NCI-H146 treated with DMSO at 0.1 percent for 48 hours (cell line): ENCODE data around the gene SLC44A2.

Experiments used
- DNase-seq: peaks from one replicate; lab custom pipeline; 2025; ENCODE audit not compliant: unreplicated experiment; lab: John Stamatoyannopoulos, UW

SLC44A2 gene

DNA sequence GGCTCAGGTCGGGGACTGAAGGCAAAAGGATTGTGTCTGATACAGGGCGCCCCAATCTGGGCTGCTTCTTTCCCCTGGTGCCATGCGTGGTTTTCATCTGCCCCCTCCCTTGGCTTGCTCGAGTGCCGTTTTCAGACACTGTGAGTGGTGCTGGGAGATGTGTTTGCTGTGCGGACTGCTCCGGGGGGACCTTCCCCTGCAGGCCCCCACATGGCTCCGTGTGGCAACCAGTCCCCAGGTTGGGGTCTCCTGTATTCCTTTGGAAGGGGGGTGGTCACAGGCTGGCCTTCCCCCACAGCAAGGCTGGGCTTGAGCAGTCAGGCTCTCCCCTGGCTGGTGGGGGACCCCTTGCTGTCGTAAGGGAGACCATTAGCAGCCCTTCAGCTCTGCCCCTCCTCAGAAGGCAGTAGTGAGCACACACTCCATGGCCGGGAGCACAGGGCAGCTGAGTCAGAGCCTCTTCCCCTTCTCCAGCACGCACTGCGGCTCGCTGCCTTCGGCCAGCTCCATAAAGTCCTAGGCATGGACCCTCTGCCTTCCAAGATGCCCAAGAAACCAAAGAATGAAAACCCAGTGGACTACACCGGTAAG is 55.3 kb downstream of the SLC44A2 start:
- DNase-seq = no peak

DNA sequence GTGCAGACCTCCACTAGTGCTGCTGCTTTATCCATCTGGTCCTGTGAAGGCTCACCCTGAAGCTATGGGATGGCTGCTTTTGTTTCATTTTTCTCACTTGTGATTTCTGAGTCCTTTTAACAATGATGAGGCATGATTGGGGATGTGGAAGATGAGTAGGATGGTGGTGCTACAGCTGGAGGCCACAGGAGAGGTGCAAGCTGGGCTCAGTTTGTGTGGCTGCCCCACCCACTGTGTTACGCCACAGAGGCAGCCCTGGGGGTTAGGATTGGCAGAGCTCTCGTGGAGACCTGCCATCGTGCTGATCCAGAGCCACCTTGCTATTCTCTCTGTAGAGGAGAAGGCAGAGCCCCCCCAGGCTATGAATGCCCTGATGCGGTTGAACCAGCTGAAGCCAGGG is 56.3 kb downstream of the SLC44A2 start:
- DNase-seq = no peak

DNA sequence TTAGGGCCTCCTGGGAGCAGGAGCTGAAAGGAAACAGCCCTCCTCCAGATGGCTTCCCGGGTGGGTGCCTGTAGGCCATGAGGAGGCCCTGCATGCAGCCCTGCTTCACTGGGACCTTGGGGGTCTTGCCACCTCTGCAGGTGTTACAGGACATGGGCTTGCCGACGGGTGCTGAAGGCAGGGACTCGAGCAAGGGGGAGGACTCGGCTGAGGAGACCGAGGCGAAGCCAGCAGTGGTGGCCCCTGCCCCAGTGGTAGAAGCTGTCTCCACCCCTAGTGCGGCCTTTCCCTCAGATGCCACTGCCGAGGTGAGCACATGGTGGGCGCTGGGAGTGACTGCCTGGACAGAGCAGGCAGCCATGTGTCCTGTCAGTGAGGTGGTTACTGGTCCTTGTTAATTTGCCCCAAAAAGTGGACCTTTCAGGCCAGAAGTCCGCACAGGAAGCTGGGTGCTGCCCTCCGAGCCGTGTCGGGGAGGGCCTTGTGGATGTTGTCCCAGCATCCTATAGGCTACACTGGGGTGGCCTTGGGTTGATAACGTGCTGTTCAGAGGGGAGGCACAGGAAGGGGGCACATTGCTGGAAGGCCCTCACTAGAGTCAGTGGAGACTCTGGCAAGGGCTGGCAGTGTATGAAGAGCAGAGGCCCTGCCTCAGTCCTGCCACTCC is 57.2 kb downstream of the SLC44A2 start:
- no peak for DNase-seq

DNA sequence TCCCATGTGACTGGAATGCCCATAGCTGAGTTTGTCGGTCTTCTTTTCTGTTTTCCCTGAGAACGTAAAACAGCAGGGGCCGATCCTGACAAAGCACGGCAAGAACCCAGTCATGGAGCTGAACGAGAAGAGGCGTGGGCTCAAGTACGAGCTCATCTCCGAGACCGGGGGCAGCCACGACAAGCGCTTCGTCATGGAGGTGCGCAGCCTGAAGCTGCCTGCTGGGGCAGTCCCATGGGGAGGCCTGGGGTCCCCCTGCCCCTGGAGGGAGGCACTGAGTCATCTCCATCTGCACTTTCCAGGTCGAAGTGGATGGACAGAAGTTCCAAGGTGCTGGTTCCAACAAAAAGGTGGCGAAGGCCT is 57.7 kb downstream of the SLC44A2 start:
- DNase-seq = no peak

DNA sequence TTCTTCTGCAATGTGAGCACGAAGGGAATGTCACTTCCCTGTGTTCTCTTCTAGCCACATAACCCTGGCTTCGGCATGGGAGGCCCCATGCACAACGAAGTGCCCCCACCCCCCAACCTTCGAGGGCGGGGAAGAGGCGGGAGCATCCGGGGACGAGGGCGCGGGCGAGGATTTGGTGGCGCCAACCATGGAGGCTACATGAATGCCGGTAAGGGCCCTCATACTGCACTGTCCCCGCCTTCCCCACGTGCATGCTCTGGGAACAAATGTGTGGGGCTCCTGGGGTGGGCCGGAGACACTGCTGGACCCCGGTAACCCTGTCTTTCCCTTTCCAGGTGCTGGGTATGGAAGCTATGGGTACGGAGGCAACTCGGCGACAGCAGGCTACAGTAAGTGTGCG is 58.2 kb downstream of the SLC44A2 start:
- no peak for DNase-seq

DNA sequence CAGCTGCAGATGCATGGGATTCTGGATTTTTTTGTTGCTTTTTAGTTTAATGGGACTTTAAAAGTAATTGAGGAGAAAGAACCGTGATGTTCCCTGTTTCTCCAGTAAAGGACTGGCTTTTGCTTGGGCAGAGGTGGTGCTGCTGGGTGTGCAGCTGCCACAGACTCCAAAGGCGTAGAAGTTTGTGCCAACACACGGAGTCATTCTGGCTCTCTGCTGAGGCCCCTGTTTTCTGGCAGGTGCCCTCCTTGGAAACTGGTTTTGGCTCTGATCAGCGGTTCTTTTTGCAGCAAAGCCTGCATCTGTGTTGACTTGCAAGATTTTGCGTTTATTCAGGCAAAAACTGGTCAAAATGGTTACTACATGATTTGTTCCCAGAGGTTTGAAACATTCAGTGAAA is 59.9 kb downstream of the SLC44A2 start:
- DNase-seq = no peak

DNA sequence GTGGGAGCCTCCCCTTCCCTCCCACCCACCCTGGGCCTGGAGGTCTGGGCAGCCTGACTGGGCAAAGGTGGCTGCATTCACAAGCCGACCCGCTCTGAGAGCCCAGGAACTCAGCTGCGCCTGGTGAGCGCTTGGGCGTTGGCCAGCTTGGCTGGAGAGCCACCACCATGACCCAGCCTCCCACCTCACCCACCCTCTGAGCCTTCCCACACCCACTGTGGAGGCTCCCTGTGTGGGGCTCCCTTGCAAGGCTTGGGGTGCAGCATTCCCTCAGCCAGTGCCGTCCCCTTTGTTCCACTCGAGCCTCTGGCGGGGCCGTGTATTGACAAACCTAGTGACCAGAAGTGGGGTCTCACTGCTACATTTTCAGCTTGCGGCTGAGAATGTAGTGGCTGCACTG is 60.8 kb downstream of the SLC44A2 start:
- DNase-seq = no peak

DNA sequence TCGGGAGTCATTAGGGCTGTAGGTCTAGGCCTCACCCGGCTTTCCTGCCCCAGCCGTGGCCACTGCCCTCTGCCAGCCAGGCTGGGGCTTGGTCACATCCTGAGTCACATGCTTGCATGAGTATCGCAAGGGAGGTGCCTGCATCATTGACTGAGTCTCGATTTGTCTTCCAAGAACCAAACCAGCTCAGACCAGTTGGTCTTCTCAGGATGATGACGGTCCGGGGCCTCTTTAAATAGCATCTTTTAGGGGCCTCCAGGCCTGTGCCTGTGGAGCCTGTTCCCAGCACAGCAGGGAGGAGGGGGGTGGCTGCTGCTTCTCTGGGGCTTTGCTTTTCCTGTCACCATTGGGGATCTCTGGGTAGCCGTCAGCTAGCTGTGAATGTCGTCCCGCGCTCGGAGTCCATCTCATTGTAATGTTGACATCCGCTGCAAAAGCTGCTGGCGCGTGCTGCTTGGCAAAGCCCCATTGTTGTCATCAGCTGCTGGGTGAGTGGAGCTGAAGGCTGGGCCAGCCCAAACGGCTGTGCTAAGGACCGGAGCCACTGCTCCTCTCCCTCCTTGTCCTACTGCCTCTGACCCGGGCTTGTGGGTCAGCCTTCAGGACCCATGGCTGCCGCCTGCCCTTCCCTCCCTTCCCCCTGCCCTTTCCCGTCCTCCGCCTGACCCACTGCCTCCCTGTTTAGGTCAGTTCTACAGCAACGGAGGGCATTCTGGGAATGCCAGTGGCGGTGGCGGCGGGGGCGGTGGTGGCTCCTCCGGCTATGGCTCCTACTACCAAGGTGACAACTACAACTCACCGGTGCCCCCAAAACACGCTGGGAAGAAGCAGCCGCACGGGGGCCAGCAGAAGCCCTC is 61.5 kb downstream of the SLC44A2 start:
- no peak for DNase-seq

DNA sequence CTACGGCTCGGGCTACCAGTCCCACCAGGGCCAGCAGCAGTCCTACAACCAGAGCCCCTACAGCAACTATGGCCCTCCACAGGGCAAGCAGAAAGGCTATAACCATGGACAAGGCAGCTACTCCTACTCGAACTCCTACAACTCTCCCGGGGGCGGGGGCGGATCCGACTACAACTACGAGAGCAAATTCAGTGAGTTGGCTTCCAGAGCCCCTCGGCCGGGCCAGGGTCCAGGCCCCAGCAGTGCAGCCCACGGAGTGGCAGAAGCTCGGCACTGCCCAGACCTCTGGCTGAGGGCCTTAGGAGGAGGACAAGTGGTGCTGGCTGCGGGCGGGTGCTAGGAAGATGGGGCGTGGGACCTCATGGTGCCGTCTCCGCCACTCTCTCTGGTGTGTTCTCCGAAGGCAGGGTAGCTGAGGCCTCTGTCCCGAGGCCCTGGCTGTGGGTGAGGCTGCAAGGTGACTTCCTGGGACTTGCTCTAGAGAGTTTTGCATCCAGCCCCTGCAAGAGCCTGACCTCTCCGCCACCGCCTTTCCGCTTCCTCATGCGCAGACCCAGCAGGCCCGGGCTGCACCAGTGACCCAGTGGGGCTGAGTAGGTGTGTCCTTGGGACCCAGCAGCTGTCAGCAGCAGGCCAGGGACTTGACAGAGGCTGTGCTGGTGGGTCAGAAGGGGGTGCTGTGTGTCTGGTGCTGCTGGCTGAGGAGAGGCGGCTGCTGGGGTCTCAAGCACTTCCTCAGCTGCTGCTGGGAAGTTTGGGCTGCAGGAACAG is 62.4 kb downstream of the SLC44A2 start:
- DNase-seq = no peak

DNA sequence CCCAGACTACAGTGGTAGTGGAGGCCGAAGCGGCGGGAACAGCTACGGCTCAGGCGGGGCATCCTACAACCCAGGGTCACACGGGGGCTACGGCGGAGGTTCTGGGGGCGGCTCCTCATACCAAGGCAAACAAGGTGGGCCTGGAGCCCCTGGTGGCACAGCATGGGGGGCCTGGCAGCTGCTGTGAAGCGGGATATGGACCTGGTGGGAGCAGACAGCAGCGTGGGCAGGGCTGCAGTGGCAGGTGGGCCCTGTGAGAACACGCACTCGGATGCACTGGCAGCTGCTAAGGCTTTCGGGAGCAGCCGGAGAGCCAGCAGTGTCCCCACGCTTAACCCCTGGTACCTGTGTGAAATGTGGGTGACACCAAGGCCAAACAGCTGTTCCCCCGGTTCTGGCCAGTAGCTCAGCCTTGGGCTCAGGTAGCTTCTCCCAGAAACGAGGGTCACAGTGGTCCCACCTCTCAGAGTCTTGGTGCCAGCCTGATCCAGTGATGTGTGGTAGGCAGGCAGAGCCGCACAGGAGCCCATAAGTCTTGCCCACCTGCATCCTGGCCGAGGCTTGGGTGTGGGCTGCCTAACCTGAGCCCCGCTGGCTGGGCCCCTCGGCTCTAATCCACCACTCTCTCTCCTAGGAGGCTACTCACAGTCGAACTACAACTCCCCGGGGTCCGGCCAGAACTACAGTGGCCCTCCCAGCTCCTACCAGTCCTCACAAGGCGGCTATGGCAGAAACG is 63.4 kb downstream of the SLC44A2 start:
- no peak for DNase-seq

DNA sequence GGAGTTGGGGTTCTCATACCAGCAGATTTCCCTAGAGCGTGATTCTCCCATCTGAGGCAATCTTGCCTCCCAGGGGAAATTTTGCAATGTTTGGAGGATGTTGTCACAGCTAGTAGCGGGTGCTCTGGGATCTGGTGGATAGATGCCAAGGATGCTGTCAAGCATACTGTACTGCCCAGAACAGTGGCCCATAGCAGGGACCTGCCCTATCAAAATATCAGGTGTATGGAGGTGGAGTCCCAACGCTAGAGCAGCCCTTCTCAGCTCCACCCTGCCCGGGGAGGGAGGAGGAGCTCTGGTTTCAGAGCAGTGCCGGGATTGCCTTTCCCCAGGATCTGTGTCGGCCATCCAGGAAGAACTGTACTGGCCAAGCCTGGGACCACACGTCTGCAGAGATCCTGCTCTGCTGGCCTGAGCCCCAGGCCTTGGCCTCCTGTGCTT is 65.0 kb downstream of the SLC44A2 start:
- no peak for DNase-seq

DNA sequence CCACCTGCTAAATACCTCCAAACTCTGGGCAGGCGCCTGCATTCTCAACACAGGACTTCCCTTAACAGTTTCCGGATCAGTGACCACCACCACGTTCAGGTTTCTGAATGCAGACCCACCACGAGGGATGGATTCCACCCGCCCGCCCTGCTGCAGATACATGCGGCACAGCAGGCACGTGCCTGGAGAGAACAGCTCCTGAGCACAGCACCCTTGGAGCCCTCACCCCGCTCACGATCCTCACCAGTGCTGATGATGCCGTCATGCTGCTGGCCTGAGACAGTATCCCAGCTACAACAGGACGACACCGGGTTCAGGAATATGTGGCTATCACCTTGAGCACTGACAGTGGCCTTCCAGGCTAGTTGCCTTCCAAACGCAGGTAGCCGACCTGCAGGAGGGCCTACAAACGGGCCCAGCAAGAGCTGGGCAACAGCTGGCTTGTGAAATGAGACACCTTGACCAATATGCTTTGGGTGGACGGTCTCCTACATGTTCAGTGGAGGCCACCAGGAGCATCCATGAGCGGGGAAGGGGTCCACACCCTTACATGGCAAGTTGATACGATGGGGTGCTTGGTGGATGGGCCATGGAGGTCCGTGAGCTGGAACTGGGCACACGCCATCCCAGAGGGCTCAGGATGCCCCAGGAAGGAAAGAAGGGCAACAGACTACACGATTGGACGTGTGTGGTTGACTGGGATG is 66.0 kb downstream of the SLC44A2 start:
- DNase-seq = no peak

DNA sequence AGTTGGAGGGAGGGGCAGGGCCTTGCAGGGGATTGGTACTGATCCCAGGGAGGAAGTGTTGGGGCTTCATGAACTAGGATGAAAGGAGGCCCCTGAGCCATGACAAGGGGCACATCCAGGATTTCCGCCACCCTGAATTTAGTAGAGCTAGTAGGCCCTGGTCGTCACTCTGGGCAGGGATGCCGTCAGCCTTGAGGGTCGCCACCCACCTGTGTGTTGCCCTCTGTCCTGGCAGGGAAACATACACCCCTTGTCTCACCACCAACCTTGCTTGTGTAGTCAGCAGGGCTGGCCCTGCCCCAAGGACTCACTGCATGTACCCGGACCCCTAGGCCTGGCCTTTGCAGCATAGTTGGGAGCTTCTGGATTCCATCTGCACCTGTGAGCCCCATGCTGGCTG is 66.5 kb downstream of the SLC44A2 start:
- DNase-seq = no peak

DNA sequence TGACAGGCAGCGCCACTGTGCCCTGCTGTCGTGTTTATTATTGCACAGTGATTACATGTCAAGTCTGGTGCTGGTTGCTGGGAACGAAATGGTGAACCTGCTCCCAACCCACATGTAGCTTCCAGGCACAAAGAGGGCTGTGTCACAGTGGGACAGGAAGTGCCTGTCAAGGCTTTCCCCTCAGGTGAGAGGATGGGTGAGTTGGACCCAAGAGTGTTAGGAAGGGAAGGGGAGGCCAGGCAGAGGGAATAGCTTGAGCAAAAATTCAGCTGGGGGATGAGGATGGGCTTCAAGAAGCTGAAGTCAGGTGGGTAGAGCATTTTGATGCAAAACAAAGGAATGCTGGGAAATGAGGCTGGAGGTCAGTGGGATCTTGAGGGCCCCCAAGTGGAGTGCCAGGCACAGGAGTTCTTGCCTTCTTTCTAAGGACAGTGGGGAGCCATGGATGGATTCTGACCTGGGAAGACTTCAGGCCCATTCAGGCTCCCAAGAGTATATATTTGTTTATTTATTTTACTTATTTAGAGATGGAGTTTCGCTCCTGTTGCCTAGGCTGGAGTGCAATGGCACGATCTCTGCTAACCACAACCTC is 67.4 kb downstream of the SLC44A2 start:
- DNase-seq = no peak
